GM18511 (cell line): Measurements from ENCODE around the gene THEMIS.
"Not testable (repeated sequence)": the region's sequence is repeated elsewhere in the genome, so short reads cannot be mapped to it uniquely, and the experiment has no call there.

ENCODE experiments used
- ATAC-seq: cut with Tn5 transposase; IDR thresholded peaks from one replicate; pipeline ENCODE4 v1.9.1; 2021; ENCODE audit warnings: mild to moderate bottlenecking, moderate library complexity; ENCODE audit not compliant: unreplicated experiment

The THEMIS gene

GRCh38 chr6:127812985-127813698, 87.7 kb downstream of the THEMIS start:
- ATAC-seq: no peak

- ATAC-seq: no peak
These were observed 88.8 kb downstream of the THEMIS start for GRCh38 chr6:127811900-127812570.

- no peak for ATAC-seq
These were observed 92.9 kb downstream of the THEMIS start for GRCh38 chr6:127807806-127808517.

GRCh38 chr6:127796713-127797112, 104.1 kb downstream of the THEMIS start:
- no peak for ATAC-seq

GRCh38 chr6:127794405-127794804, 106.5 kb downstream of the THEMIS start:
- ATAC-seq: no peak

GRCh38 chr6:127793396-127793795, 107.5 kb downstream of the THEMIS start:
- ATAC-seq: no peak

- no peak for ATAC-seq
These were observed 108.2 kb downstream of the THEMIS start for GRCh38 chr6:127792616-127793015.

- no peak for ATAC-seq
These were observed 108.9 kb downstream of the THEMIS start for GRCh38 chr6:127791779-127792528.

GRCh38 chr6:127790571-127790970, 110.3 kb downstream of the THEMIS start:
- no peak for ATAC-seq

GRCh38 chr6:127786109-127786508, 114.7 kb downstream of the THEMIS start:
- no peak for ATAC-seq

GRCh38 chr6:127784468-127784867, 116.4 kb downstream of the THEMIS start:
- no peak for ATAC-seq

- ATAC-seq: not testable (repeated sequence)
These were observed 119.1 kb downstream of the THEMIS start for GRCh38 chr6:127781636-127782272.

- no peak for ATAC-seq
These were observed 124.5 kb downstream of the THEMIS start for GRCh38 chr6:127776320-127776719.

- no peak for ATAC-seq
These were observed 125.5 kb downstream of the THEMIS start for GRCh38 chr6:127775371-127775770.

GRCh38 chr6:127768745-127769144, 132.1 kb downstream of the THEMIS start:
- ATAC-seq: no peak

- ATAC-seq: no peak
These were observed 132.6 kb downstream of the THEMIS start for GRCh38 chr6:127768223-127768622.

GRCh38 chr6:127765949-127766348, 134.9 kb downstream of the THEMIS start:
- no peak for ATAC-seq

- ATAC-seq: no peak
These were observed 138.6 kb downstream of the THEMIS start for GRCh38 chr6:127762284-127762683.

- no peak for ATAC-seq
These were observed 139.8 kb downstream of the THEMIS start for GRCh38 chr6:127761084-127761483.

GRCh38 chr6:127749095-127749494, 151.8 kb downstream of the THEMIS start:
- no peak for ATAC-seq

GRCh38 chr6:127748290-127748689, 152.6 kb downstream of the THEMIS start:
- peak; percentile 64 for ATAC-seq
